ENCODE results near the gene ACTR3C.
A peak's percentile ranks its signal among the peaks of the same experiment; 100 is the strongest.

The ACTR3C gene

GRCh38 chr7:150322833-150323681 lies at the start of gene ACTR3C, which contains the start of gene LRRC61:
Gene ACTR3C, minus strand, starts transcription at chr7:150323545. Its CDS starts 28,249 bp downstream, at chr7:150295296.
Gene LRRC61, plus strand, starts transcription at chr7:150323355. Its CDS starts 13,507 bp downstream, at chr7:150336862.
- peak; percentile 46 for DNase-seq (ENCODE audit: low read depth)

- DNase-seq (ENCODE audit: low read depth) = no peak
Observed at GRCh38 chr7:150372271-150373048, 49.1 kb upstream of the ACTR3C start.

- DNase-seq (ENCODE audit: low read depth) = no peak
Observed at GRCh38 chr7:150371996-150372270, 48.6 kb upstream of the ACTR3C start.

- no peak for DNase-seq (ENCODE audit: low read depth)
Observed at GRCh38 chr7:150371131-150371995, 48.0 kb upstream of the ACTR3C start.

- DNase-seq (ENCODE audit: low read depth) = no peak
Observed at GRCh38 chr7:150370612-150371071, 47.3 kb upstream of the ACTR3C start.

- no peak for DNase-seq (ENCODE audit: low read depth)
Observed at GRCh38 chr7:150369748-150370501, 46.6 kb upstream of the ACTR3C start.

GRCh38 chr7:150368884-150369747 lies 45.8 kb upstream of the ACTR3C start:
- peak; percentile 39 for DNase-seq (ENCODE audit: low read depth)

- DNase-seq (ENCODE audit: low read depth) = peak; percentile 68
Observed at GRCh38 chr7:150368096-150368883, 44.9 kb upstream of the ACTR3C start, which contains the start of gene REPIN1. Gene REPIN1, plus strand, starts transcription at chr7:150368822. Its CDS starts 890 bp downstream, at chr7:150369712.

- no peak for DNase-seq (ENCODE audit: low read depth)
Observed at GRCh38 chr7:150367677-150368095, 44.3 kb upstream of the ACTR3C start.

GRCh38 chr7:150365673-150366398 lies 42.5 kb upstream of the ACTR3C start:
- no peak for DNase-seq (ENCODE audit: low read depth)

GRCh38 chr7:150365194-150365593 lies 41.8 kb upstream of the ACTR3C start:
- DNase-seq (ENCODE audit: low read depth) = no peak

- DNase-seq (ENCODE audit: low read depth) = no peak
Observed at GRCh38 chr7:150363872-150364271, 40.5 kb upstream of the ACTR3C start.

GRCh38 chr7:150363370-150363769 lies 40.0 kb upstream of the ACTR3C start:
- no peak for DNase-seq (ENCODE audit: low read depth)

- no peak for DNase-seq (ENCODE audit: low read depth)
Observed at GRCh38 chr7:150361807-150362621, 38.7 kb upstream of the ACTR3C start.

- DNase-seq (ENCODE audit: low read depth) = no peak
Observed at GRCh38 chr7:150361402-150361801, 38.1 kb upstream of the ACTR3C start.

- no peak for DNase-seq (ENCODE audit: low read depth)
Observed at GRCh38 chr7:150360363-150361058, 37.2 kb upstream of the ACTR3C start.

Measured in activated T-helper 1 cell treated with Interleukin-2 at 50 U/mL for 16 hours (primary cell).